HPDE6-E6E7 (cell line): ENCODE results near the gene FAR1.
"Not testable (repeated sequence)": the region's sequence is repeated elsewhere in the genome, so short reads cannot be mapped to it uniquely, and the experiment has no call there.

Source experiments
- DNase-seq: peaks from one replicate; pipeline ENCODE4 v3.0.0; 2011; ENCODE audit warnings: missing footprints; ENCODE audit errors: extremely low spot score

The FAR1 gene, protein sequence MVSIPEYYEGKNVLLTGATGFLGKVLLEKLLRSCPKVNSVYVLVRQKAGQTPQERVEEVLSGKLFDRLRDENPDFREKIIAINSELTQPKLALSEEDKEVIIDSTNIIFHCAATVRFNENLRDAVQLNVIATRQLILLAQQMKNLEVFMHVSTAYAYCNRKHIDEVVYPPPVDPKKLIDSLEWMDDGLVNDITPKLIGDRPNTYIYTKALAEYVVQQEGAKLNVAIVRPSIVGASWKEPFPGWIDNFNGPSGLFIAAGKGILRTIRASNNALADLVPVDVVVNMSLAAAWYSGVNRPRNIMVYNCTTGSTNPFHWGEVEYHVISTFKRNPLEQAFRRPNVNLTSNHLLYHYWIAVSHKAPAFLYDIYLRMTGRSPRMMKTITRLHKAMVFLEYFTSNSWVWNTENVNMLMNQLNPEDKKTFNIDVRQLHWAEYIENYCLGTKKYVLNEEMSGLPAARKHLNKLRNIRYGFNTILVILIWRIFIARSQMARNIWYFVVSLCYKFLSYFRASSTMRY

DNA sequence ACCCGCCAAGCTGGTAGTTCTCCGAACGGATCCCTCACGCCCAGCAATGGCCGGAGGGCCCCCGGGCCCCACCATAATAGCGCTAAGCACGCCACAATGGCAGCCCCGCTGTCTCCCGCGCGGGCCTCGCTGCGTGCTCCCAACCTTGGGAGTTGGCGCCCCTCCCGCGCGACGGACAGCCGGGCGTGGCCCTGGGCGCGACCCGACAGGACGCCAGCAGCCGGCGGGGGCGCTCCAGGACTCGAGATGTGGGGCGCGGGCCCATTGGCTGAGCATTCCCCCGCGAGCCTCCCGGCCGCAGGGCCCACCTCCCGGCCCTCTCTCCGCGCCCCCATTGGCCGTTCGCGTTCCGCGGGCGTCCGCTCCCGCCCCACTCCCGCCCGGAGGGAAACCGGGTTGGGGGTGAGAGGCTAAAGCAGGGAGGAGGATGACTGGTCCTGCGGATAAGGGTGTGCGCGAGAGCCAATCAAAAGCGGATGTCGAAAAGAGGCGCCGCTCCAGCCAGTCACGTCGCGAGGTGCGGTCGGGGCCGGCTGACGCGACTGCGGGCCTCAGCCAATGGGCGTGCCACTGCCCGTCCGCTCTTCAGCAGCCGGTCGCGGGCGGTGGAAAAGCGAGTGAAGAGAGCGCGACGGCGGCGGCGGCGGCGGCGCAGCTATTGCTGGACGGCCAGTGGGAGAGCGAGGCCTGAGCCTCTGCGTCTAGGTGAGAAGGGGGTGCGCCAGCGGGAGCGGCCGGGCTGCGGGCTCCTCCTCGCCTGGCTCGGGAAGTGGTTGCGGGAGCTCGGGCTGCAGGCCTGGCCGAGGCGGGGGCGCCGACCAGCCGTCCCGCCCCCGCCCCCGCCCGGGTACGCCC, at the start of gene FAR1:
TSS of gene FAR1 (plus strand) at position 567 of the 855 bp plus-strand sequence. CDS start 26,098 bp downstream, outside the sequence.
- peak; percentile 94 for DNase-seq

DNA sequence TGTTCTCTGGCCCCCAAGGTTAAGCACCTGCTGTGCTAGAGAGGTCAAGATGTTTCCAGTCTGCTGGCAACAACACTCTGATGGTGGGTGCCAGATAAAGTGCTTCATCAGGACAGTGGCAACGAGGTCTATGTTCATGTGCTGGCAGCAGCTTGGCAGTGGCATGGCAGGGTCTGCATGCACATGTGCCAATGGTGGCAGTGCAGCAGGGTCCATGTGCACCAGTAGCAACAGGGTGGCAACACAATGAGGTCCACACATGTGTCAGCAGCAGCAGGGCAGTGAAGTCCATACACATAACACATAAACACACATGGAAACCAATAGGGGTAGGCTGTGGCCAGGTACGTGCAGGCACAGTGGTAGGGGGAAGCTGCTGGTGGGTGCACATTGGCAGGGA, 48.4 kb upstream of the FAR1 start:
- no peak for DNase-seq

DNA sequence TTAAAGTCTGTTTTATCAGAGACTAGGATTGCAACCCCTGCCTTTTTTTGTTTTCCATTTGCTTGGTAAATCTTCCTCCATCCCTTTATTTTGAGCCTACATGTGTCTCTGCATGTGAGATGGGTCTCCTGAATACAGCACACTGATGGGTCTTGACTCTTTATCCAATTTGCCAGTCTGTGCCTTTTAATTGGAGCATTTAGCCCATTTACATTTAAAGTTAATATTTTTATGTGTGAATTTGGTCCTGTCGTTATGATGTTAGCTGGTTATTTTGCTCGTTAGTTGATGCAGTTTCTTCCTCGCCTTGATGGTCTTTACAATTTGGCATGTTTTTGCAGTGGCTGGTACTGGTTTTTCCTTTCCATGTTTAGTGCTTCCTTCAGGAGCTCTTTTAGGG, 41.6 kb upstream of the FAR1 start:
- DNase-seq, result not testable (repeated sequence)

DNA sequence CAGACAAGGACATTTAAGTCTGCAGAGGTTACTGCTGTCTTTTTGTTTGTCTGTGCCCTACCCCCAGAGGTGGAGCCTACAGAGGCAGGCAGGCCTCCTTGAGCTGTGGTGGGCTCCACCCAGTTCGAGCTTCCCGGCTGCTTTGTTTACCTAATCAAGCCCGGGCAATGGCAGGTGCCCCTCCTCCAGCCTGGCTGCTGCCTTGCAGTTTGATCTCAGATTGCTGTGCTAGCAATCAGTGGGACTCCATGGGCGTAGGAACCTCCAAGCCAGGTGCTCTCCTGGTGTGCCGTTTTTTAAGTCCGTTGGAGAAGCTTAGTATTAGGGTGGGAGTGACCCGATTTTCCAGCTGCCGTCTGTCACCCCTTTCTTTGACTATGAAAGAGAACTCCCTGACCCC, 39.8 kb upstream of the FAR1 start:
- DNase-seq, result not testable (repeated sequence)

DNA sequence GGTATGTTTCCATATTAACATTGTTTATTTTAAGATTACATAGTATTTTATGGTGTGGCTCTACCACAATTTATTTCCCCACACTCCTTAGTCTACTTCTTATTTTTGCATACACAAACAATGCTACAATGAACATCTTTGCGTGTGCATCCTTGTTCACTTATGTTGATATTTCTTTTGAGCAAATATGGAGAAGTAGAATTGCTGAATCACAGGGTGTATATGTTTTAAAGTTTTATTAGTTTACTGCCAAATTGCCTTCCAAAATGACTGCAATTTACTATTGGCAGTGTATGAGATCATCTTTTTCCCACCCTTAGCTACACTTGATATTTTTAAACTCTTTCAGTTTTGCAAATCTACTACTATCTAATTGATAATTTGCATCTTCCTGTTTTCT, 38.7 kb upstream of the FAR1 start:
- no peak for DNase-seq

DNA sequence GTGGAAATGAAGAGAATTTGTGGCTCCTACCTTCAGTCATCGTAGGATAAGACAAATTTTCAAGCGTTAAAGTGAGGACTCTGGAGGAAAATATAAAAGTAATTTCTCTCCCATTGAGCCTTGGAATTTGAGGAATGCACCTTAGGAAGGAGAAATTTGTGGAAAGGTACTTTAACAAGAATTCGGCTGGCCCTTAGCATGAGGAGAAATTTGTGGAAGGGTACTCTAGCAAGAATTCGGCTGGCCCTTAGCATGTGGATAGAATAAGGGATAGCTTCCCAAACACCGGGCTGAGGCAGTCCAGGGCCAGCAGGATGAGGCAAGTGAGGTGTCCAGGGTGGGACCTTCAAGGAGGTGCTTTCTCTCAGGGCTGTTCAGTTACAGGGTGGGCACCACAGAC, 33.2 kb upstream of the FAR1 start:
- no peak for DNase-seq

DNA sequence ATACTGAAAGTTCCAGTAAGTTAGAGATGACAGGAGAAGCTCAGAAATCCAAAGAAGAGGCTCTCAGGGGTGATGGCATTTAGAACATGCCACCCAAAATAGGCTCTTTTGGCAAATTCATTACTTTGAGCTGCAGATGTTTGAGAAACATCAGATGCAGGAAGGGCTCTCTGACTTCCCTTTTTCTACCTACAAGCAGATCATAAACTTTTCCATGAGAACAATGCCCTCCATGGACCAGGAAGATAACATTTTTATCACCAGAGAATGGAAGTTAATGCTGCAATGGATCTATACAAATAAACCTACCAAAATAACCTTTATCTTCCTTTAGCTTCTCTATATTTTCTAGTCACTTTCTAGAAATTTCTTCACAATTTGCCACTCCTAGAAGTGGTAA, 32.7 kb upstream of the FAR1 start:
- DNase-seq, result no peak

DNA sequence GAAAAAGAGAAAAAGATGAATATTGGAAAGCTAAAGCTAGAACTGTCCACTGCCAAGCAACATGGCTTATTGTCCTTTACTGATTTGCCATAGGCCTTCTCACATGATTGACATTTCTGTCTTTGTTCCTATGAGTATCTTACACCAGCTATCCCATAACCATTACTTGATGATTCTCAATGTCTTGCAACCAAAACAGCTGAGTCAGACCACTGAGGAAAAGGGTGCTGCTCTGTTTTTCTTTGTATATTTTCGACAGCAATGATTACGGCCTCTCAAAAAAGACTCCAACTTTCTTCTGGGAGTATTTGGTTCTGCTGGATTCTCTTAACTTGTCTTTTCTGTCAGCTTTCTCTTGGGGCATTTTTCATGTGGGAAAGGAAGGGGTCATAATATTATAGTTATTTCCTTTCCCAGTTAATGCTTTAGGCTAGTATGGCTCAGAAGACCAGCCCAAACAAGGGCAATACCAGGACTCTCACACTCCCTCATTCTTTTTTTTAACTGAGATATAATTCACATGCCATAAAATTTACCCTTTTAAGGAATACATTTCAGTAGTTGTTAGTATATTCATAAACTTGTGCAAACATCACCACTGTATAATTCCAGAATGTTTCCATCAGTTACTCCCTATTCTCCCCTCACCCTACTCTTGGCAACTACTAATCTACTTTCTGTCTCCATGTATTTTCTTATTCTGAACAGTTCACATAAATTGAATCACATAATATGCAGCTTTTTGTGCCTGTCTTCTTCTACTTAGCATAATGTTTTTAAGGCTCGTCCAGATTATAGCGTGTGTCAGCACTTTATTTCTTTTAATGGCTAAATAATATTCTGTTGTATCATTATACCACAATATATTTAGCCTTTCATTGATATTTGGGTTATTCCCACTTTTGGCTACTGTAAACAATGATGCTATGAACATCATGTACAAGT, 31.1 kb upstream of the FAR1 start:
- DNase-seq, result no peak

DNA sequence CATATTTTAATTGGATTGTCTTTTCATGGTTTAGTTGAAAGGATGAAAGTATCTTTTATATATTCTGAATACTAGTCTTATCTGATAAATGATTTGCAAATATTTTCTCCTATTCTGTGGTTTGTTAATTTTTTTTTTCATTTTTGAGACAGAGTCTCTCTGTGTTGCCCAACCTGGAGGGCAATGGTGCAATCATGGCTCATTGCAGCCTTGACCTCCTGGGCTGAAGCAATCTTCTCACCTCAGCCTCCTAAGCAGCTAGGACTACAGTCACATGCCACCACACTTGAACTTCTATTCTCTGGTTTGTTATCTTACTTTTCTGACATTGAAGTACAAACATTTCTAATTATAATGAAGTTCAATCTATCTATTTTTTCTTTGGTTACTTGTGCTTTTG, 30.0 kb upstream of the FAR1 start:
- no peak for DNase-seq

DNA sequence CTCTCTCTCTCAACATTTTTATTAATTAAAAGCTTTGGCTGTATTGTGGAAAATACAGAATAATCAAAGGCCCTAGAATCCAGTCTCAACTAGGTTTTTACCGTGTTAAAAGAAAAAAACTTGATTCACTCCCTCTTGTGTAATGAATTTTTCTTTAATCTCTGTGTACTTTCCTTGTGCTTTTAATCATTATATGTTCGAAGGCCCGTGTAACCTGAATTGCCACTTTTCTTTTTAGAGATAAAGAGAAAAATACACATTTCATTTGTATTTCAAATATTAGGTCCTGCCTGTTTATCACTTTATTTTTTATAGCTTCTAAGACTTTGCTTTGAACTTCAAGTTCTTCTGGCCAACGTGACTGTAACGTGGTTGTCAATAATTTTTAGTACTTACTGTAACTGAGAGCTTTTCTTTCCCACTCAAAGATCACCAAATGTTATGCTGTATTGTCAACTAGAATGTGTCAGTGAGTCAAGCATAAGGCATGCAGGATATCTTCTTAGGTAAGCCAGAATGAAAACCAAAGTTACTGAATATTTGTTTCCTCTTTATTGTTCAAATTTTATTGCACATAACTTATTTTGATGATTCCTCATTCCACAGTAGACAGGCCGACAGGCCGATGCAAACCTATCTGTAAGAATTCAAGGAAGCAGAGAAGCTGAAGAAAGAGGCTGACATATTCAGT, 23.3 kb upstream of the FAR1 start:
- DNase-seq, result no peak

DNA sequence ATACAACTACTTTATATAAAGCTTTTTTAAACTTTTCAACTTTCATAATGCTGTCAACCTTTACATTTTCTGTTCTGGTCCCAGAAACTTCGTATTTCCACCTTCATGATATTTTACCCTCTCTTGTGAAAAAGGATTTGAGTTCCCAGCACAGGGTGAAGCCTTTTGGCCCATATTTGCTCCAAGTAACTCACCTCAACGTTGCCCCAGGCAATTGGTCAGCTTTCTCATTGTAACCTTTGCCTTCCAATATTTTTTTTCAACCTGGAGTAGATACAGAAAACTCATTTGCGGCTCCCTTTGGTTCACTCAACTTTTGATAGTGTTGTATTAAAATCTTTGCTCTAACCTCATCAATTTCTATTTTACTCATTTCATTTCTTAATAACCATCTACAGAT, 21.1 kb upstream of the FAR1 start:
- DNase-seq, result no peak

DNA sequence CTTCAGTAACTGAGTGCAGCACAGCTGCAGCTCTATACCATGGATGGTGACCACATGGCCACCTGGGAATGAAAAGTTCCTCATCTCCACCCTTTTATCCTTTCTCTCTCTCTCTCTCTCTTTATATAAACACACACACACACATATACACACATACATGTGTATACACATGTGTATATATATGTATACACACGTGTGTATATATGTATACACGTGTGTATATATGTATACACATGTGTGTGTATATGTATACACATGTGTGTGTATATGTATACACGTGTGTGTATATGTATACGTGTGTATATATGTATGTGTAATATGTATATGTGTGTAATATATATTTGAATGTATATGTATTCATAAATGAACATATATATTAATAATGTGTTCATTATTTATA, 18.8 kb upstream of the FAR1 start:
- no peak for DNase-seq

DNA sequence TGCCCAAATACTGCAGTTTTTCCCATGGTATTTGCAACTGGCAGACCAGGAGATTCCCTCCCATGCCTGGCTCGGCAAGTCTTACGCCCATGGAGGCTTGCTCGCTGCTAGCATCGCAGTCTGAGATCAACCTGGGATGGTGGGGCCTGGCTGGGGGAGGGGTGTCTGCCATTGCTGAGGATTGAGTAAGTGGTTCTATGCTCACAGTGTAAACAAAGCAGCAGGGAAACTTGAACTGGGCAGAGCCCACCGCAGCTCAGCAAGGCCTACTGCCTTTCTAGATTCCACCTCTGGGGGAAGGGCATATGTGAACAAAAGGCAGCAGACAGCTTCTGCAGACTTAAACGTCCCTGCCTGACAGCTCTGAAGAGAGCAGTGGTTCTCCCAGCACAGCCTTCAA, 17.0 kb upstream of the FAR1 start:
- DNase-seq, result not testable (repeated sequence)

DNA sequence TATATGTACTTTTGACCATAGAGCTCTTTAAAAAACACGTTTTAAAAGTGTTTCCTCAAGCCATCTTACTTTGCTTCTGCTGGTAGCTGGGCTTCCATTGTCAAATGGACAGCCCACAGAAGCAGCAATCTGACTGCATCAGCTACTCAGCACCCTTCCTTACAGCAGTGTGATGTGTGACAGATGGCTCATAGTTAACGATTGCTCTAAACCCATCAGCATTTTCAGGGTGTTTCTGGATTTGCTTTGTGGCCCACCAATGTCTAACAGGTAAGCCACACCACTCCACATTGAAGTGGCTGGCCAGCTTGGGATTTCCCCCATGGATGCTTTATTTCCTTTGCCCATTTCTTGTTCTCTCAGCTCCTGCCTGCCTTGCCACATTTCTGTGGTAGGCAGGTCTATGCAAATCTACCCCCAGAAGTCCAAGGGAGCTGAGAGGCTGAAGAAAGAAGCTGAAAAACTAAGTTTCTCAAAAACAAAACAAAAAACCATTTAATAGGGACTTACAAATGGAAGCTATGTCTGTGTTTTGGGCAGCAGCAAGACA, 7.3 kb upstream of the FAR1 start:
- DNase-seq, result no peak

DNA sequence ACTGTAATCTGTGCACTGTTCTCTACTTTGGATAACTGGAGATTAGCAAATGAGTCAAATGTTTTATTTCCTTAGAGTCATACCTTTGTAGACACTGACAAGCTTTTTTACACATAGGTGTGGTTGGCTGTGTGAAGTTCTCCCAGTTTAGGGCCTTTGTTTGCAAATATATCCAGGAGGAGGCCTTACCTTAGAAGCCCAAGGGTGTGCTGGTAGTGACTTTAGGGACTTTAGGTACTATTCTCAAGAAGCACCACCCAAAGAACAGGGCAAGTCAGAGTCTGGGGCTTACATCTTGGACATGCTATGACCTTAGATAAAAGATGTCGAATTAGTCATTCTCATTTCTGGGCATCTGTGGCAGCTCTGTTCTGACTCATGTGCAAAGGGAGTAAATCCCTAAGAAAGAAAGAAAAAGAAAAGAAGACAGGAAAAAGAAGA, 4.8 kb upstream of the FAR1 start:
- peak; percentile 58 for DNase-seq

DNA sequence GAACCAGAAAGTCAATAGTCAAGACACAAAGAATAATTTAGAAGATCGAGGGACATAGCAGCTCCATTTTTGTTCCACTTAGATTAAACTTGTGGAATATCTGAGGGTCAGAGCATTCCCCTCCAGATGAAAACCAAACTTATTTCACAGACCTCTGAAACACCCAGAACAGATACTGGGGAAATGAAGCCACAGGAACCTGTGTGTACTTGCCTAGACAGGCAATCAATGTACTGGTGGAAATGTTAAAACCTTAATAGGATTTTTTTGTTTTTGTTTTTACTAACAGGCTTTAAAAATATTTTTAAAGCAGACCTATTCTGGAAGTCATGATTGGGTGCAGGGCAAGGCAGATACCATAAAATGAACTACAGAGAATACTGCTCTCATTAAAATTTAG, 4.1 kb upstream of the FAR1 start:
- no peak for DNase-seq

DNA sequence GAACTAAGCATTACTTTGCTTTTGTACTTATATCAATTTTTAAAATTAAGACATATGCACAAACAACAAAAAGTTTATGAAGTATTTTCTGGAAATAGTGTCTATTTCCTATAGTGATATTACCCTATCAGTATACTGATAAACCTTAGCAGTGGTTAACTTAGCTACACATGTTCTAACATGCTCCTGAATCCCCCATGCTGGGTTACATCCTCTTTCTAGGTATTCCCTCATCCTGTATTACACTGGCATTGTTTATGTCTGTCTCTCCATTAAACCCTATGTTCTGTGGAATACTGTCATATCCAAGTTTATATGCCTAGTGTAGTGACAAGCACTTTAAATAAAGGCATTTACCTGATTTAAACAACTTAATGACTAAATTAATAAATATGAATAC, 1.8 kb upstream of the FAR1 start:
- no peak for DNase-seq

DNA sequence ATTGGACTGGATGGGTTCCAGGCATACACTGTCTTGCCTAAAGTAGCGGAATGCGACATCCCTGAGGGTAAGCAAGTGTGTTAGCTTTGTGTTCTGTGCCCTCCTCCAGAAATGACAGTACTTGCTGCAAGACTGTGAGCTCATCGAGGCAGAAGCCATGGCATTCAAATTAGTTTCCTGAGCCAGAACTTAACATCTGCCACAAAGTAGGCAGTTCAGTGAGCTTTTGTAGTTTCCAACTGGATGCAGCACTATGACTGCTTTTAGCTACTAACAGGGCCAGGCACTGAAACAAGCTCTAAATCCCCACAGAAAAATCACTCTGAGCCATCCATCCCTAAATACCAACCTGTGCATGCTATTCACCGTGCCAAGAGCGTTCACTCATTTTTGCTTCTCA, 1.2 kb upstream of the FAR1 start:
- no peak for DNase-seq

DNA sequence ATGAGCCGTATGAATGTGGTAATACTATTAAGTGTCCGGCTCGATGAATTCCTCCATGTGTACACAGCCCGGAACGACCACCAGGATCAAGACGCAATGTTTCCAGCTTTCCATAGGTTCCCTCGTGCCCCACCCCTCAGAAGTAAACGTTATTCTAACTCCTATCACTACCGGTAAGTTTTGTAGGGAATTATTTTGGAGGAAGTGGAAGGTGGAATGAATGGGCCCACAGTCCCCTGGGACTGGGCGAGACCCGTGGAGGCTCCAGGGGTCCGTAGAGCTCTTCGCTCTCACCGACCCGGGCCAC, 720 bp upstream of the FAR1 start:
- no peak for DNase-seq

DNA sequence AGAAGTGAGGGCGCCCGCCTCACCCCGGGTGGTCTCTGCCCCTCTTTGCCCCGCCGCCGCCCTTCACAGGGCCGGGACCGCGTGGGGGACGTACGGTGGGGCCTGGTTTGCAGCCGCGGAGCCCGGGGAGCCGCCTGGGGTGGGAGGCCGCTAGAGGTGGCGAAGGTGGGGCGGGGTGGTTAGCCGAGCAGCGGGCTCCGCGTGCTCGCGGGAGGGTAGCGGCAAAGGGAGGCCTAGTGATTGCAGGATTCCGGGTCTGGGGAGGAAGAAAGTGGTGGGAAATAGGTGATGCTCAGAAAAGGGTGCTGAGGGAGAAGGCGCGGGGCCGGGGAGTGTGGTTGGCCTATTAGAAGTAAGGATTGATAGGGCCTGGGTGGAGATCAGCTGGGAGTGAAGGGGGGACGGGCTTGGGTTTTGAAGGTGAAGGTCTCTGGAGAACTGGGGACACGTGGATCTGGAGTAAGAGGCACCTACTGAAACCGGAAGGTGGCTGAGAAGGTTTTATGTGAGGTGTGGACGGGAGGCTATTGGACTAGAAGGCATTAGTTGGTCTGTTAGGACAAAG, 571 bp downstream of the FAR1 start:
- peak; percentile 7 for DNase-seq
